CD14-positive monocyte (primary cell): ENCODE measurements around the gene ERG. TPM values are rescaled to one million over a fixed set of nuclear protein-coding genes. Genes with fewer than 3 reads are reported as not detected.

Experiments used
- DNase-seq, 3 donors: peaks; one replicate each; pipeline ENCODE4 v3.0.0-alpha.2; 2011 to 2022
- H2AFZ ChIP-seq: 2 replicates; pipeline ENCODE4 v1.6.0; 2012; ENCODE audit warnings: mild to moderate bottlenecking, low read depth, low read length, inconsistent platforms; ENCODE audit not compliant: insufficient read depth, poor library complexity, severe bottlenecking
- H3K27ac ChIP-seq, 2 donors: 1 replicate in 1 of 2; 2 replicates in 1 of 2; pipeline ENCODE4 v1.5.1; 2012 to 2013; ENCODE audit warnings: low read length in 2 of 2, control low read depth in 1 of 2, inconsistent platforms in 1 of 2, low read depth in 1 of 2, mild to moderate bottlenecking in 1 of 2
- H3K27me3 ChIP-seq, 2 donors: one replicate each; pipeline versions ENCODE4 v1.6.0 to v1.6.1; 2011 to 2013; ENCODE audit warnings: low read length in 2 of 2; ENCODE audit not compliant: control insufficient read depth in 2 of 2, insufficient read depth in 2 of 2
- H3K36me3 ChIP-seq, 2 donors: replicated peaks in 1 of 2; 1 replicate in 1 of 2; 2 replicates in 1 of 2; pipeline versions ENCODE4 v1.5.1 to v1.6.1; 2012 to 2013; ENCODE audit warnings: low read length in 2 of 2, control low read depth in 1 of 2, inconsistent platforms in 1 of 2, mild to moderate bottlenecking in 1 of 2; ENCODE audit not compliant: insufficient read depth in 2 of 2, control insufficient read depth in 1 of 2
- H3K4me1 ChIP-seq, 2 donors: 1 replicate in 1 of 2; 2 replicates in 1 of 2; pipeline versions ENCODE4 v1.5.1 to v1.6.1; 2012 to 2013; ENCODE audit warnings: low read length in 2 of 2, control low read depth in 1 of 2, inconsistent platforms in 1 of 2, mild to moderate bottlenecking in 1 of 2, moderate library complexity in 1 of 2; ENCODE audit not compliant: insufficient read depth in 2 of 2, control insufficient read depth in 1 of 2
- H3K4me2 ChIP-seq: replicated peaks from 2 replicates; pipeline ENCODE3; 2012; ENCODE audit warnings: low read length, moderate library complexity, mild to moderate bottlenecking; ENCODE audit not compliant: poor library complexity, severe bottlenecking; ENCODE audit errors: extremely low read depth
- H3K4me3 ChIP-seq, 3 experiments: fragments of 200-600 bp in 1 of 3; sonication (generic) in 1 of 3; replicated peaks in 1 of 3; 1 replicate in 2 of 3; 2 replicates in 1 of 3; pipeline ENCODE4 v1.5.1; 2011 to 2013; ENCODE audit warnings: low read length in 3 of 3, mild to moderate bottlenecking in 3 of 3, control low read depth in 2 of 3, low read depth in 2 of 3, inconsistent platforms in 1 of 3, moderate library complexity in 1 of 3
- H3K79me2 ChIP-seq: 2 replicates; pipeline ENCODE4 v1.6.0; 2012; ENCODE audit warnings: mild to moderate bottlenecking, control low read depth, inconsistent platforms, low read length, moderate library complexity; ENCODE audit not compliant: insufficient read depth
- H3K9ac ChIP-seq: 2 replicates; pipeline ENCODE4 v1.6.0; 2017; ENCODE audit warnings: low read length, mild to moderate bottlenecking; ENCODE audit not compliant: insufficient read depth, poor library complexity, severe bottlenecking
- H3K9me3 ChIP-seq, 2 donors: replicated peaks in 1 of 2; 1 replicate in 1 of 2; 2 replicates in 1 of 2; pipeline versions ENCODE4 v1.5.1 to v1.6.1; 2012 to 2013; ENCODE audit warnings: low read length in 2 of 2, control low read depth in 1 of 2; ENCODE audit not compliant: control insufficient read depth in 1 of 2, insufficient read depth in 1 of 2
- H4K20me1 ChIP-seq: 2 replicates; pipeline ENCODE4 v1.6.0; 2012; ENCODE audit warnings: mild to moderate bottlenecking, low read length, control low read depth, moderate library complexity; ENCODE audit not compliant: insufficient read depth
- H3K27ac Mint-ChIP-seq, 7 donors: one replicate each; pipeline ENCODE4 v1.8.0; 2020; ENCODE audit warnings: mild to moderate bottlenecking in 7 of 7, mixed read lengths in 7 of 7, moderate library complexity in 6 of 7, inconsistent platforms in 2 of 7
- H3K27me3 Mint-ChIP-seq, 3 donors: one replicate each; pipeline ENCODE4 v1.8.0; 2021 to 2022; ENCODE audit warnings: low read depth in 3 of 3, mild to moderate bottlenecking in 3 of 3, mixed read lengths in 3 of 3, moderate library complexity in 3 of 3, inconsistent platforms in 1 of 3
- H3K36me3 Mint-ChIP-seq, 2 donors: one replicate each; pipeline ENCODE4 v1.8.0; 2020; ENCODE audit warnings: mixed read lengths in 2 of 2, inconsistent platforms in 1 of 2, mild to moderate bottlenecking in 1 of 2
- H3K4me1 Mint-ChIP-seq: one replicate; pipeline ENCODE4 v1.8.0; 2020; ENCODE audit warnings: mild to moderate bottlenecking, mixed read lengths
- H3K4me3 Mint-ChIP-seq, 2 donors: one replicate each; pipeline ENCODE4 v1.8.0; 2020; ENCODE audit warnings: mild to moderate bottlenecking in 2 of 2, mixed read lengths in 2 of 2, moderate library complexity in 1 of 2
- H3K9me3 Mint-ChIP-seq, 7 donors: one replicate each; pipeline ENCODE4 v1.8.0; 2020 to 2022; ENCODE audit warnings: mixed read lengths in 7 of 7, mild to moderate bottlenecking in 6 of 7, moderate library complexity in 6 of 7, inconsistent platforms in 2 of 7
- WGBS: methylation state at CpG from one replicate; pipeline ENCODE4 v1.1.5; 2013; ENCODE audit warnings: missing lambda C conversion rate; ENCODE audit not compliant: insufficient coverage; 5-methylcytosine and 5-hydroxymethylcytosine counted together
- intact Hi-C, 2 donors: fragments of 100-400 bp; cut with micrococcal nuclease; formaldehyde crosslinking; loops; one replicate each; pipeline versions ENCODE4 v1.15.0 to v1.15.1; 2023
- polyA plus RNA-seq, 3 donors: library from polyadenylated mRNA; depleted of rRNA in 1 of 3; unstranded in 2 of 3; stranded (reverse) in 1 of 3; fragments of 300-500 nt in 2 of 3; fragments of >200 nt in 1 of 3; fragmentation: Illumina TruSeq in 2 of 3; gene quantifications; 1 replicate in 2 of 3; 2 replicates in 1 of 3; pipeline ENCODE4 v1.2.3, GENCODE V29; 2012 to 2021
- TF ChIP-seq, protein P1 (sequence below): fragments of 200-600 bp; IDR thresholded peaks from one replicate; pipeline ENCODE4 v1.8.0; 2022; ENCODE audit warnings: antibody characterized with exemption, mild to moderate bottlenecking

ERG gene
- polyA plus RNA-seq, 3 donors, result 0.16 to 0.22 TPM; not detected in 1

DNA sequence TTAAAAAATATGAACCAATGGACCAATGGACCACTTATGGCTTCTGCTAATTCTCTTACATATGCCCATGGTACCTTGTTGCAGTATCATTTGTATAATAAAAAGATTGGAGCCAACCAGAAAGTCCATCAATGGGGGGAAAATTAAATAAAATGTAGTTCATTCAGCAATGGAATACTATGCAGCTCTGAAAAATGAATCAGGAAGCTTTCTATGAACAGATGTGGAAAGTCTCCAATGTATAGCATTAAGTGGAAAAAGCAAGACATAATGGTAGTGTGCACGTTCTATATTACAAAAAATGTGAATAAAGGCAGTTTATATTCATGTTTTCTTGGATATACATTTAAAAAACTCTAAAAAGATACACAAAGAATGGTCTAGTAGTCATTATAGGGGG is 140.2 kb downstream of the ERG start:
- WGBS, result no CpG with 5 or more reads among the region's 1 CpG
- Histone ChIP-seq H3K27ac (no peak overlapping the region), H3K9ac (no peak overlapping the region), H3K4me3 (no peak overlapping the region), H3K79me2 (no peaks in the 10 kb centered on the region), H2AFZ (no peak overlapping the region), H3K27me3 (no peaks in the 10 kb centered on the region), H3K36me3 (no peaks in the 10 kb centered on the region), H3K4me2 (no peak overlapping the region), H3K4me1 (no peaks in the 10 kb centered on the region), H4K20me1 (no peaks in the 10 kb centered on the region), H3K9me3 (no peaks in the 10 kb centered on the region)
- Mint-ChIP-seq H3K27me3 (peaks cover 6 to 9% (median 7%) of the 10 kb centered on the region in 3 donors), H3K36me3 (no peaks in the 10 kb centered on the region), H3K4me3 (no peak overlapping the region), H3K9me3 (peaks cover 0 to 3% (median 1%) of the 10 kb centered on the region in 7 donors), H3K4me1 (peaks cover 4% of the 10 kb centered on the region), H3K27ac (no peak overlapping the region)
- TF ChIP-seq, protein P1, sequence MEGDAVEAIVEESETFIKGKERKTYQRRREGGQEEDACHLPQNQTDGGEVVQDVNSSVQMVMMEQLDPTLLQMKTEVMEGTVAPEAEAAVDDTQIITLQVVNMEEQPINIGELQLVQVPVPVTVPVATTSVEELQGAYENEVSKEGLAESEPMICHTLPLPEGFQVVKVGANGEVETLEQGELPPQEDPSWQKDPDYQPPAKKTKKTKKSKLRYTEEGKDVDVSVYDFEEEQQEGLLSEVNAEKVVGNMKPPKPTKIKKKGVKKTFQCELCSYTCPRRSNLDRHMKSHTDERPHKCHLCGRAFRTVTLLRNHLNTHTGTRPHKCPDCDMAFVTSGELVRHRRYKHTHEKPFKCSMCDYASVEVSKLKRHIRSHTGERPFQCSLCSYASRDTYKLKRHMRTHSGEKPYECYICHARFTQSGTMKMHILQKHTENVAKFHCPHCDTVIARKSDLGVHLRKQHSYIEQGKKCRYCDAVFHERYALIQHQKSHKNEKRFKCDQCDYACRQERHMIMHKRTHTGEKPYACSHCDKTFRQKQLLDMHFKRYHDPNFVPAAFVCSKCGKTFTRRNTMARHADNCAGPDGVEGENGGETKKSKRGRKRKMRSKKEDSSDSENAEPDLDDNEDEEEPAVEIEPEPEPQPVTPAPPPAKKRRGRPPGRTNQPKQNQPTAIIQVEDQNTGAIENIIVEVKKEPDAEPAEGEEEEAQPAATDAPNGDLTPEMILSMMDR, result no peak
- DNase-seq, result no peak
- intact Hi-C loops, result loop anchor here (5.0 to 10.0 kb wide), 5 partner anchors 196 to 653 kb away; no protein-coding TSS in a partner anchor

DNA sequence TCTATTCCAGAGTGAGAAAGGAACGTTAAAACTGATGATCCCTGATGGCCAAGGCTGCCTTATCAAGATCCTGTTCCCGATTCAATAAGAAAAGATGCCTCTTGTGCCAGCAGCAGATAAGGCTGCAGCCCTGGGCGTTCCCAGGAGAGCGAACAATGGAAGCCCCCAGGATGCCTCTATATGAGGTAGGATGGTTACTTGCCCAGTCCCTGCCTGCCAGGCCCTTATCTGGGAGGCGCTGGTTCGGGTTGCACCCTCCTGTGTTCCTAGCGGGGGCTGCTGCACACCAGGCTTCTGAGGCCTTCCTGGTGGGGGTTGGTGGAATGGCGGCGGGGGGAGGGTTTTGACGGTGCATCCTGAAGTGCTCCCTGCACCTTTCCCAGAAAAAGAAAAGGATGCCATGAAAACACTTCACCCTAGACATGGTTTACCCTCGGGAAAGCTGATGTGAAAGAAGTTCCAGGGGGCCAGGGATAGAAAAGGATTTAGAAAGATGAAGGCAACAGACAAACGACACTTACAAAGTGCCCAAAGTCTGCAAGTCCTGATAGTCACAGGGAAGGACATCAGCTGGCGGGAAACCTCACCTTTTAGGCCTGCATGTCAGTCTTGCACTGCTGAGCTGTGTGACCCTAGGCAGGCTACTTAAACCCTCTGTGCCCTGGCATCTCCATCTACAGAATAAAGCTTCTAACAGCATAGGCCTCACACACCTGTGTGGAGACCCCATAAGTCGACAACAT is 141.2 kb downstream of the ERG start:
- intact Hi-C loops, result loop anchor here (5.0 to 10.0 kb wide), 5 partner anchors 195 to 652 kb away; no protein-coding TSS in a partner anchor
- no peak overlapping the region for H3K27ac Mint-ChIP-seq
- no peak for DNase-seq
- no peak overlapping the region for H3K4me3 ChIP-seq
- H3K36me3 Mint-ChIP-seq, result no peaks in the 10 kb centered on the region
- peaks cover 0 to 3% (median 1%) of the 10 kb centered on the region in 7 donors for H3K9me3 Mint-ChIP-seq
- peaks cover 6 to 7% of the 10 kb centered on the region in 2 donors for H3K4me1 ChIP-seq
- no peak overlapping the region for H3K9ac ChIP-seq
- no peaks in the 10 kb centered on the region for H3K79me2 ChIP-seq
- TF ChIP-seq, protein P1, result no peak
- no peak overlapping the region for H3K27ac ChIP-seq
- H3K9me3 ChIP-seq, result no peaks in the 10 kb centered on the region
- H4K20me1 ChIP-seq, result no peaks in the 10 kb centered on the region
- H2AFZ ChIP-seq, result no peak overlapping the region
- peaks cover 12% of the 10 kb centered on the region for H3K4me1 Mint-ChIP-seq
- no peak overlapping the region for H3K4me3 Mint-ChIP-seq
- H3K4me2 ChIP-seq, result no peak overlapping the region
- no peaks in the 10 kb centered on the region for H3K36me3 ChIP-seq
- H3K27me3 ChIP-seq, result no peaks in the 10 kb centered on the region
- peaks cover 6 to 9% (median 7%) of the 10 kb centered on the region in 3 donors for H3K27me3 Mint-ChIP-seq
- WGBS, result 79% methylated on average over 6 of the region's 14 CpGs
